Adrenal gland (tissue), 5 donors: ENCODE data around the gene ATF5.

Source experiments
- CTCF ChIP-seq, 6 experiments: fragments of 450-650 bp in 4 of 6; fragments of 200-600 bp in 2 of 6; sonication (generic) in 1 of 6; IDR thresholded peaks; 1 replicate in 5 of 6; 2 replicates in 1 of 6; pipeline versions ENCODE4 v1.5.1 to v1.8.0; 2016 to 2021; ENCODE audit warnings: antibody characterized with exemption in 6 of 6, mild to moderate bottlenecking in 2 of 6, moderate library complexity in 1 of 6
- POLR2A ChIP-seq, 2 donors: fragments of 450-650 bp; IDR thresholded peaks; one replicate each; pipeline ENCODE4 v1.6.1; 2017; ENCODE audit warnings: antibody characterized with exemption in 2 of 2, mild to moderate bottlenecking in 2 of 2, moderate library complexity in 1 of 2
- donor health status: DM: no; HTN: no; CAD: no.

GRCh38 chr19:49891393-49891792 is 37.6 kb upstream of the ATF5 start:
- TF ChIP-seq POLR2A (IDR thresholded peaks at IDR 0.05) (no peak), CTCF (IDR thresholded peaks at IDR 0.05) (no peak)
